HepG2 (cell line): ENCODE data around the gene TOP2A. TPM values are rescaled to one million over a fixed set of nuclear protein-coding genes. Genes with fewer than 3 reads are reported as not detected.

Experiments used
- ATRX ChIP-seq: sonication (generic); formaldehyde crosslinking; IDR thresholded peaks from 2 replicates; pipeline ENCODE4 v1.4.0; 2020; ENCODE audit warnings: missing genetic modification reagents, borderline replicate concordance
- DNMT3B ChIP-seq: conservative IDR thresholded peaks from 2 replicates; pipeline ENCODE4 v1.6.1; 2016; ENCODE audit warnings: missing biosample characterization, control low read depth
- HDAC1 ChIP-seq: sonication (generic); formaldehyde crosslinking; IDR thresholded peaks from 2 replicates; pipeline ENCODE4 v1.5.1; 2020; ENCODE audit warnings: mild to moderate bottlenecking, missing genetic modification reagents
- KLF15 ChIP-seq: sonication (generic); formaldehyde crosslinking; IDR thresholded peaks from 2 replicates; pipeline ENCODE4 v1.8.1; 2023; ENCODE audit warnings: borderline replicate concordance, mild to moderate bottlenecking, inconsistent platforms, missing genetic modification reagents, mixed read lengths
- MEIS1 ChIP-seq: sonication (generic); formaldehyde crosslinking; IDR thresholded peaks from 2 replicates; pipeline ENCODE4 v1.9.0; 2021; ENCODE audit warnings: mild to moderate bottlenecking, missing genetic modification reagents, moderate library complexity, borderline replicate concordance
- PRMT3 ChIP-seq: sonication (generic); formaldehyde crosslinking; IDR thresholded peaks from 2 replicates; pipeline ENCODE4 v1.8.1; 2022; ENCODE audit warnings: low read depth, mild to moderate bottlenecking, moderate library complexity, missing genetic modification reagents, borderline replicate concordance
- SP140L ChIP-seq: sonication (generic); formaldehyde crosslinking; IDR thresholded peaks from 2 replicates; pipeline ENCODE4 v1.4.0; 2020; ENCODE audit warnings: missing genetic modification reagents, borderline replicate concordance
- SYNCRIP ChIP-seq: fragments of 200-400 bp; formaldehyde crosslinking; IDR thresholded peaks from 2 replicates; pipeline ENCODE4 v1.6.1; 2018; ENCODE audit warnings: mild to moderate bottlenecking, low read depth, low read length; ENCODE audit not compliant: insufficient read depth
- ZNF335 ChIP-seq: sonication (generic); formaldehyde crosslinking; IDR thresholded peaks from 2 replicates; pipeline ENCODE4 v1.4.0; 2020; ENCODE audit warnings: missing genetic modification reagents
- ZNF431 ChIP-seq: sonication (generic); formaldehyde crosslinking; IDR thresholded peaks from 2 replicates; pipeline ENCODE4 v1.9.0; 2022; ENCODE audit warnings: missing genetic modification reagents, low read depth, mild to moderate bottlenecking, borderline replicate concordance
- ZNF557 ChIP-seq: sonication (generic); formaldehyde crosslinking; IDR thresholded peaks from 2 replicates; pipeline ENCODE4 v1.4.0; 2020; ENCODE audit warnings: missing genetic modification reagents
- ZNF614 ChIP-seq: IDR thresholded peaks from 2 replicates; pipeline ENCODE4 v1.6.1; 2018; ENCODE audit warnings: missing biosample characterization, missing genetic modification reagents, inconsistent platforms, borderline replicate concordance
- ZNF883 ChIP-seq: sonication (generic); formaldehyde crosslinking; IDR thresholded peaks from 2 replicates; pipeline ENCODE4 v1.5.1; 2020; ENCODE audit warnings: mild to moderate bottlenecking, missing genetic modification reagents; ENCODE audit errors: not compliant biosample characterization
- ZSCAN21 ChIP-seq: sonication (generic); formaldehyde crosslinking; IDR thresholded peaks from 2 replicates; pipeline ENCODE4 v1.8.0; 2022; ENCODE audit warnings: mild to moderate bottlenecking, missing genetic modification reagents, moderate library complexity, borderline replicate concordance
- polyA plus RNA-seq, 8 experiments: library from polyadenylated mRNA; depleted of rRNA in 3 of 8; stranded (reverse) in 7 of 8; unstranded in 1 of 8; fragments of >200 nt; fragmentation: Illumina TruSeq in 4 of 8; extraction: Trizol in 4 of 8; gene quantifications; 2 replicates each; pipeline versions ENCODE4 v1.2.1 to v1.2.3, GENCODE V29; 2011 to 2016; ENCODE audit warnings: low read depth in 4 of 8, missing spikeins in 1 of 8, mixed read lengths in 1 of 8; ENCODE audit not compliant: insufficient read depth in 1 of 8
- total RNA-seq, 5 experiments: library from RNA; depleted of rRNA; stranded (reverse); fragments of >200 nt; fragmentation: Illumina TruSeq; extraction: Trizol; gene quantifications; 2 replicates each; pipeline ENCODE4 v1.2.3, GENCODE V29; 2016; ENCODE audit warnings: low read depth in 1 of 5
- TF ChIP-seq, protein P1 (sequence below): sonication (generic); formaldehyde crosslinking; IDR thresholded peaks from 2 replicates; pipeline ENCODE4 v1.5.1; 2020; ENCODE audit warnings: missing genetic modification reagents, mild to moderate bottlenecking, borderline replicate concordance
- TF ChIP-seq, protein P2 (sequence below): sonication (generic); formaldehyde crosslinking; IDR thresholded peaks from 2 replicates; pipeline ENCODE4 v1.4.0; 2020; ENCODE audit warnings: missing genetic modification reagents, borderline replicate concordance
- TF ChIP-seq, protein P3 (sequence below): sonication (generic); formaldehyde crosslinking; IDR thresholded peaks from 2 replicates; pipeline ENCODE4 v1.9.0; 2022; ENCODE audit warnings: missing genetic modification reagents, mild to moderate bottlenecking, borderline replicate concordance
- TF ChIP-seq, protein P4 (sequence below): IDR thresholded peaks from 2 replicates; pipeline ENCODE4 v1.6.1; 2016; ENCODE audit warnings: mild to moderate bottlenecking, missing biosample characterization, missing genetic modification reagents
- TF ChIP-seq, protein P5 (sequence below): IDR thresholded peaks from 2 replicates; pipeline ENCODE4 v1.6.1; 2016; ENCODE audit warnings: missing genetic modification reagents, missing compliant biosample characterization

The TOP2A gene
- total and polyA plus RNA-seq, 2 of the 13 experiments (the other 11 are each of a cell fraction or from before 2014, with no cell fraction given) = 108 to 327 TPM

DNA sequence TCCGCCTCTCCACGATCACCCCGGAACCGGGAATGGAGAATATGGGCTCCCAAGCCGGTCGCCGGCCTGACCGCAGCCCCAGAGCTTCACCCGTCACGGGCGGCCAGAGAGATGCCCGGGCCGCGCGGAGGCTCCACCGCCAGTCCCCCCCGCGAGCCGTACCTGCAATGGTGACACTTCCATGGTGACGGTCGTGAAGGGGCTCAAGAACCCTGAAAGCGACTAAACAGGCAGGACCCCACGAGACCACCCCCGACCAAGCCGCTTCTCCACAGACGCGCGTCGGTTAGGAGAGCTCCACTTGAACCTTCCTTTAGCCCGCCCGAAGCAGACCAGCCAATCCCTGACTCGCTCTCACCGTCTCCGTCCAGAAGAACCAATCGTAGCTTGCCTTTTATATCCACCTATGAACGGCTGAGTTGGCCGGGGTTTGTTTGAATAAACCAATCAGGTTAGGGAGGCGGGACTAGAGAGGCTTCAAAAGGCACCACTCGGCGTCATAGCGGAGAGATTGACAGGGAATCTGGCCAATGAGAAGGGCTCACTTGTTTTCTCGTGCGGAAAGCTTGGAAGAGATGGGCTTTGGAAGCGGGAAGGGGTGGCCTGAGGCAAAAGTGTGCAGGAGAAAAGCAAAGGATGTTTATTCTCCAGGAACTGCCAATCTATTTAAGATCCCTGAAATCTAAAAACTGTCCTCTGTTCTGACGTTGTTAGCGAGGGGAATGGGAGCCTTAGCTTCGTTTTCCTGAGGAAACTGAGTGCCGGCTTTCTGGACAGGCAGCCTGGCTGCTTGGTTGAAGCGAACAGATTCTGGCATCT, at the start of gene TOP2A (continued):
- TF ChIP-seq PRMT3 (CRISPR knock-in tag) (peak; percentile 73), SYNCRIP (no peak), ZNF557 (CRISPR knock-in tag) (peak; percentile 91; the same call in 1 of the 2 replicates), ZSCAN21 (peak; percentile 72), ZNF431 (CRISPR knock-in tag) (no peak; the same call in 1 of the 2 replicates), ATRX (CRISPR knock-in tag) (no peak), ZNF614 (CRISPR knock-in tag) (no peak), DNMT3B (CRISPR knock-in tag) (no peak), ZNF883 (CRISPR knock-in tag) (no peak), KLF15 (CRISPR knock-in tag) (no peak), ZNF335 (CRISPR knock-in tag) (no peak), MEIS1 (CRISPR knock-in tag) (no peak), HDAC1 (CRISPR knock-in tag) (peak; percentile 93), SP140L (CRISPR knock-in tag) (no peak)
- TF ChIP-seq, protein P1, sequence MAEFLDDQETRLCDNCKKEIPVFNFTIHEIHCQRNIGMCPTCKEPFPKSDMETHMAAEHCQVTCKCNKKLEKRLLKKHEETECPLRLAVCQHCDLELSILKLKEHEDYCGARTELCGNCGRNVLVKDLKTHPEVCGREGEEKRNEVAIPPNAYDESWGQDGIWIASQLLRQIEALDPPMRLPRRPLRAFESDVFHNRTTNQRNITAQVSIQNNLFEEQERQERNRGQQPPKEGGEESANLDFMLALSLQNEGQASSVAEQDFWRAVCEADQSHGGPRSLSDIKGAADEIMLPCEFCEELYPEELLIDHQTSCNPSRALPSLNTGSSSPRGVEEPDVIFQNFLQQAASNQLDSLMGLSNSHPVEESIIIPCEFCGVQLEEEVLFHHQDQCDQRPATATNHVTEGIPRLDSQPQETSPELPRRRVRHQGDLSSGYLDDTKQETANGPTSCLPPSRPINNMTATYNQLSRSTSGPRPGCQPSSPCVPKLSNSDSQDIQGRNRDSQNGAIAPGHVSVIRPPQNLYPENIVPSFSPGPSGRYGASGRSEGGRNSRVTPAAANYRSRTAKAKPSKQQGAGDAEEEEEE (CRISPR knock-in tag) = no peak
- TF ChIP-seq, protein P2, sequence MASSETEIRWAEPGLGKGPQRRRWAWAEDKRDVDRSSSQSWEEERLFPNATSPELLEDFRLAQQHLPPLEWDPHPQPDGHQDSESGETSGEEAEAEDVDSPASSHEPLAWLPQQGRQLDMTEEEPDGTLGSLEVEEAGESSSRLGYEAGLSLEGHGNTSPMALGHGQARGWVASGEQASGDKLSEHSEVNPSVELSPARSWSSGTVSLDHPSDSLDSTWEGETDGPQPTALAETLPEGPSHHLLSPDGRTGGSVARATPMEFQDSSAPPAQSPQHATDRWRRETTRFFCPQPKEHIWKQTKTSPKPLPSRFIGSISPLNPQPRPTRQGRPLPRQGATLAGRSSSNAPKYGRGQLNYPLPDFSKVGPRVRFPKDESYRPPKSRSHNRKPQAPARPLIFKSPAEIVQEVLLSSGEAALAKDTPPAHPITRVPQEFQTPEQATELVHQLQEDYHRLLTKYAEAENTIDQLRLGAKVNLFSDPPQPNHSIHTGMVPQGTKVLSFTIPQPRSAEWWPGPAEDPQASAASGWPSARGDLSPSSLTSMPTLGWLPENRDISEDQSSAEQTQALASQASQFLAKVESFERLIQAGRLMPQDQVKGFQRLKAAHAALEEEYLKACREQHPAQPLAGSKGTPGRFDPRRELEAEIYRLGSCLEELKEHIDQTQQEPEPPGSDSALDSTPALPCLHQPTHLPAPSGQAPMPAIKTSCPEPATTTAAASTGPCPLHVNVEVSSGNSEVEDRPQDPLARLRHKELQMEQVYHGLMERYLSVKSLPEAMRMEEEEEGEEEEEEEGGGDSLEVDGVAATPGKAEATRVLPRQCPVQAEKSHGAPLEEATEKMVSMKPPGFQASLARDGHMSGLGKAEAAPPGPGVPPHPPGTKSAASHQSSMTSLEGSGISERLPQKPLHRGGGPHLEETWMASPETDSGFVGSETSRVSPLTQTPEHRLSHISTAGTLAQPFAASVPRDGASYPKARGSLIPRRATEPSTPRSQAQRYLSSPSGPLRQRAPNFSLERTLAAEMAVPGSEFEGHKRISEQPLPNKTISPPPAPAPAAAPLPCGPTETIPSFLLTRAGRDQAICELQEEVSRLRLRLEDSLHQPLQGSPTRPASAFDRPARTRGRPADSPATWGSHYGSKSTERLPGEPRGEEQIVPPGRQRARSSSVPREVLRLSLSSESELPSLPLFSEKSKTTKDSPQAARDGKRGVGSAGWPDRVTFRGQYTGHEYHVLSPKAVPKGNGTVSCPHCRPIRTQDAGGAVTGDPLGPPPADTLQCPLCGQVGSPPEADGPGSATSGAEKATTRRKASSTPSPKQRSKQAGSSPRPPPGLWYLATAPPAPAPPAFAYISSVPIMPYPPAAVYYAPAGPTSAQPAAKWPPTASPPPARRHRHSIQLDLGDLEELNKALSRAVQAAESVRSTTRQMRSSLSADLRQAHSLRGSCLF (CRISPR knock-in tag) = 0 out of 2 replicates have a peak, but pooled peaks have one; percentile 35
- TF ChIP-seq, protein P3, sequence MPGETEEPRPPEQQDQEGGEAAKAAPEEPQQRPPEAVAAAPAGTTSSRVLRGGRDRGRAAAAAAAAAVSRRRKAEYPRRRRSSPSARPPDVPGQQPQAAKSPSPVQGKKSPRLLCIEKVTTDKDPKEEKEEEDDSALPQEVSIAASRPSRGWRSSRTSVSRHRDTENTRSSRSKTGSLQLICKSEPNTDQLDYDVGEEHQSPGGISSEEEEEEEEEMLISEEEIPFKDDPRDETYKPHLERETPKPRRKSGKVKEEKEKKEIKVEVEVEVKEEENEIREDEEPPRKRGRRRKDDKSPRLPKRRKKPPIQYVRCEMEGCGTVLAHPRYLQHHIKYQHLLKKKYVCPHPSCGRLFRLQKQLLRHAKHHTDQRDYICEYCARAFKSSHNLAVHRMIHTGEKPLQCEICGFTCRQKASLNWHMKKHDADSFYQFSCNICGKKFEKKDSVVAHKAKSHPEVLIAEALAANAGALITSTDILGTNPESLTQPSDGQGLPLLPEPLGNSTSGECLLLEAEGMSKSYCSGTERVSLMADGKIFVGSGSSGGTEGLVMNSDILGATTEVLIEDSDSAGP (CRISPR knock-in tag) = peak; percentile 62; the same call in 1 of the 2 replicates
- TF ChIP-seq, protein P4, sequence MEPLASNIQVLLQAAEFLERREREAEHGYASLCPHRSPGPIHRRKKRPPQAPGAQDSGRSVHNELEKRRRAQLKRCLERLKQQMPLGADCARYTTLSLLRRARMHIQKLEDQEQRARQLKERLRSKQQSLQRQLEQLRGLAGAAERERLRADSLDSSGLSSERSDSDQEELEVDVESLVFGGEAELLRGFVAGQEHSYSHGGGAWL = no peak
- TF ChIP-seq, protein P5, sequence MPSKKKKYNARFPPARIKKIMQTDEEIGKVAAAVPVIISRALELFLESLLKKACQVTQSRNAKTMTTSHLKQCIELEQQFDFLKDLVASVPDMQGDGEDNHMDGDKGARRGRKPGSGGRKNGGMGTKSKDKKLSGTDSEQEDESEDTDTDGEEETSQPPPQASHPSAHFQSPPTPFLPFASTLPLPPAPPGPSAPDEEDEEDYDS (CRISPR knock-in tag) = peak; percentile 58
